Endodermal cell (in vitro differentiated cells): ENCODE measurements around the gene RAB20. TPM values are rescaled to one million over a fixed set of nuclear protein-coding genes. Genes with fewer than 3 reads are reported as not detected.

Experiments
- DNase-seq: peaks from one replicate; pipeline ENCODE4 v3.0.0-alpha.2; 2017
- H3K27ac ChIP-seq: 2 replicates; pipeline ENCODE4 v1.5.1; 2013; ENCODE audit warnings: mild to moderate bottlenecking, low read depth, low read length, moderate library complexity
- H3K27me3 ChIP-seq: 2 replicates; pipeline ENCODE4 v1.6.1; 2013; ENCODE audit warnings: mild to moderate bottlenecking, low read length, moderate library complexity; ENCODE audit not compliant: insufficient read depth, control insufficient read depth, poor library complexity, severe bottlenecking
- H3K36me3 ChIP-seq: 2 replicates; pipeline ENCODE4 v1.7.0; 2013; ENCODE audit warnings: mild to moderate bottlenecking, low read length, moderate library complexity; ENCODE audit not compliant: control insufficient read depth, insufficient read depth
- H3K4me1 ChIP-seq: one replicate; pipeline ENCODE4 v1.7.0; 2013; ENCODE audit warnings: low read length; ENCODE audit not compliant: control insufficient read depth, insufficient read depth
- H3K4me3 ChIP-seq: 2 replicates; pipeline ENCODE4 v1.5.1; 2013; ENCODE audit warnings: mild to moderate bottlenecking, low read length, moderate library complexity
- H3K9ac ChIP-seq: 2 replicates; pipeline ENCODE4 v1.6.1; 2013; ENCODE audit warnings: mild to moderate bottlenecking, low read length, moderate library complexity; ENCODE audit not compliant: poor library complexity, severe bottlenecking; ENCODE audit errors: extremely low read depth
- H3K9me3 ChIP-seq: 2 replicates; pipeline ENCODE4 v1.6.1; 2013; ENCODE audit warnings: mild to moderate bottlenecking, low read length, moderate library complexity; ENCODE audit not compliant: control insufficient read depth
- H3K27ac Mint-ChIP-seq: 2 replicates; pipeline ENCODE4 v1.8.0; 2020; ENCODE audit warnings: mixed read lengths
- H3K27me3 Mint-ChIP-seq: 2 replicates; pipeline ENCODE4 v1.8.0; 2021; ENCODE audit warnings: mild to moderate bottlenecking, mixed read lengths; ENCODE audit not compliant: insufficient read depth
- H3K36me3 Mint-ChIP-seq: 2 replicates; pipeline ENCODE4 v1.8.0; 2020; ENCODE audit warnings: low read depth, mixed read lengths
- H3K4me1 Mint-ChIP-seq: 2 replicates; pipeline ENCODE4 v1.8.0; 2020; ENCODE audit warnings: mixed read lengths
- H3K4me3 Mint-ChIP-seq: 2 replicates; pipeline ENCODE4 v1.8.0; 2020; ENCODE audit warnings: mild to moderate bottlenecking, moderate library complexity, mixed read lengths
- H3K9me3 Mint-ChIP-seq: 2 replicates; pipeline ENCODE4 v1.8.0; 2020; ENCODE audit warnings: mild to moderate bottlenecking, mixed read lengths
- WGBS, 2 experiments: methylation state at CpG; one replicate each; pipeline versions ENCODE4 v1.1.5 to v1.1.7; 2013; ENCODE audit warnings: missing lambda C conversion rate in 2 of 2, mixed read lengths in 1 of 2; ENCODE audit not compliant: insufficient coverage in 1 of 2, insufficient read length in 1 of 2; 5-methylcytosine and 5-hydroxymethylcytosine counted together
- total RNA-seq, 2 donors: library from RNA; stranded (reverse); fragmentation: NEBNext Ultra II Directional in 1 of 2; extraction: Animal tissue kit (Norgen Biotek cat#: 25700) in 1 of 2; gene quantifications; 2 replicates in 1 of 2; 3 replicates in 1 of 2; pipeline ENCODE4 v1.2.1, GENCODE V29; 2021
- TF ChIP-seq, protein P1 (sequence below): fragments of 200-600 bp; sonication (generic); conservative IDR thresholded peaks from 2 replicates; pipeline ENCODE4 v1.5.0; 2021; ENCODE audit warnings: antibody characterized with exemption, mild to moderate bottlenecking

The RAB20 gene
- total RNA-seq, 2 donors from 2014 or later, result 12.6 to 14.2 TPM

- Histone ChIP-seq H3K27ac (no peak overlapping the region), H3K9me3 (no peaks in the 10 kb centered on the region), H3K9ac (no peak overlapping the region), H3K4me1 (no peaks in the 10 kb centered on the region), H3K27me3 (no peaks in the 10 kb centered on the region), H3K4me3 (no peak overlapping the region), H3K36me3 (peaks cover 9% of the 10 kb centered on the region)
- DNase-seq, result no peak
- H3K27me3 Mint-ChIP-seq, result no peaks in the 10 kb centered on the region
- no peaks in the 10 kb centered on the region for H3K9me3 Mint-ChIP-seq
- no peak overlapping the region for H3K27ac Mint-ChIP-seq
- H3K36me3 Mint-ChIP-seq, result peaks cover 21% of the 10 kb centered on the region
- H3K4me3 Mint-ChIP-seq, result no peak overlapping the region
- peaks cover 5% of the 10 kb centered on the region for H3K4me1 Mint-ChIP-seq
- 93 to 96% methylated on average over 12 to 16 of the region's 16 CpGs for WGBS, 2 experiments
- TF ChIP-seq, protein P1, sequence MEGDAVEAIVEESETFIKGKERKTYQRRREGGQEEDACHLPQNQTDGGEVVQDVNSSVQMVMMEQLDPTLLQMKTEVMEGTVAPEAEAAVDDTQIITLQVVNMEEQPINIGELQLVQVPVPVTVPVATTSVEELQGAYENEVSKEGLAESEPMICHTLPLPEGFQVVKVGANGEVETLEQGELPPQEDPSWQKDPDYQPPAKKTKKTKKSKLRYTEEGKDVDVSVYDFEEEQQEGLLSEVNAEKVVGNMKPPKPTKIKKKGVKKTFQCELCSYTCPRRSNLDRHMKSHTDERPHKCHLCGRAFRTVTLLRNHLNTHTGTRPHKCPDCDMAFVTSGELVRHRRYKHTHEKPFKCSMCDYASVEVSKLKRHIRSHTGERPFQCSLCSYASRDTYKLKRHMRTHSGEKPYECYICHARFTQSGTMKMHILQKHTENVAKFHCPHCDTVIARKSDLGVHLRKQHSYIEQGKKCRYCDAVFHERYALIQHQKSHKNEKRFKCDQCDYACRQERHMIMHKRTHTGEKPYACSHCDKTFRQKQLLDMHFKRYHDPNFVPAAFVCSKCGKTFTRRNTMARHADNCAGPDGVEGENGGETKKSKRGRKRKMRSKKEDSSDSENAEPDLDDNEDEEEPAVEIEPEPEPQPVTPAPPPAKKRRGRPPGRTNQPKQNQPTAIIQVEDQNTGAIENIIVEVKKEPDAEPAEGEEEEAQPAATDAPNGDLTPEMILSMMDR, result no peak
These were observed 40.9 kb downstream of the RAB20 start for GRCh38 chr13:110520431-110521295.

GRCh38 chr13:110519506-110519905 lies 42.0 kb downstream of the RAB20 start:
- no peak overlapping the region for H3K9ac ChIP-seq
- TF ChIP-seq, protein P1, result no peak
- peaks cover 18% of the 10 kb centered on the region for H3K36me3 ChIP-seq
- H3K4me1 ChIP-seq, result no peaks in the 10 kb centered on the region
- Mint-ChIP-seq H3K4me3 (no peak overlapping the region), H3K36me3 (peaks cover 25% of the 10 kb centered on the region), H3K9me3 (no peaks in the 10 kb centered on the region), H3K27me3 (no peaks in the 10 kb centered on the region), H3K4me1 (no peaks in the 10 kb centered on the region), H3K27ac (peak overlapping the region; percentile 37)
- H3K27me3 ChIP-seq, result no peaks in the 10 kb centered on the region
- H3K27ac ChIP-seq, result no peak overlapping the region
- no peaks in the 10 kb centered on the region for H3K9me3 ChIP-seq
- WGBS, 2 experiments, result 89 to 100% methylated on average over 5 to 7 of the region's 7 CpGs
- DNase-seq, result no peak
- H3K4me3 ChIP-seq, result no peak overlapping the region

DNA sequence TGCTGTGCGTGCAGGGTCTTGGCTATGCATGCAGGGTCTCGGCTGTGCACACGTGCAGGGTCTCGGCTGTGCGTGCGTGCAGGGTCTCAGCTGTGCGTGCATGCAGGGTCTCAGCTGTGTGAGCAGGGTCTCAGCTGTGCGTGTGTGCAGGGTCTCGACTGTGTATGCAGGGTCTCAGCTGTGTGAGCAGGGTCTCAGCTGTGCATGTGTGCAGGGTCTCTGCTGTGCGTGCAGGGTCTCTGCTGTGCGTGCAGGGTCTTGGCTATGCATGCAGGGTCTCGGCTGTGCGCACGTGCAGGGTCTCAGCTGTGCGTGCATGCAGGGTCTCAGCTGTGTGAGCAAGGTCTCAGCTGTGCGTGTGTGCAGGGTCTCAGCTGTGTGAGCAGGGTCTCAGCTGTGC lies 42.5 kb downstream of the RAB20 start:
- Histone ChIP-seq H3K4me3 (no peak overlapping the region), H3K27ac (no peak overlapping the region), H3K9ac (no peak overlapping the region), H3K9me3 (no peaks in the 10 kb centered on the region), H3K27me3 (no peaks in the 10 kb centered on the region), H3K4me1 (no peaks in the 10 kb centered on the region), H3K36me3 (peaks cover 22% of the 10 kb centered on the region)
- H3K36me3 Mint-ChIP-seq, result peaks cover 29% of the 10 kb centered on the region
- H3K27ac Mint-ChIP-seq, result no peak overlapping the region
- TF ChIP-seq, protein P1, result no peak
- H3K9me3 Mint-ChIP-seq, result no peaks in the 10 kb centered on the region
- no peak overlapping the region for H3K4me3 Mint-ChIP-seq
- no peaks in the 10 kb centered on the region for H3K27me3 Mint-ChIP-seq
- H3K4me1 Mint-ChIP-seq, result no peaks in the 10 kb centered on the region
- 92 to 95% methylated on average over 14 to 16 of the region's 16 CpGs for WGBS, 2 experiments
- no peak for DNase-seq
